ENCODE measurements around the gene COX10. TPM values are rescaled to one million over a fixed set of nuclear protein-coding genes. Genes with fewer than 3 reads are reported as not detected.

Gene COX10
- polyA plus RNA-seq, 1 donor (not counting 4 experiments of a cell fraction or from before 2014, with no cell fraction given) = 14.3 TPM

GRCh38 chr17:14068542-14069250 lies 608 bp upstream of the COX10 start:
- H3K4me2 ChIP-seq (ENCODE audit: control insufficient read depth, extremely low read depth, insufficient read depth, low read depth, low read length) = peak overlapping the region; percentile 72
- H3K27me3 ChIP-seq (ENCODE audit: control insufficient read depth, extremely low read depth, insufficient read depth, low read length) = no peaks in the 10 kb centered on the region
- H3K9ac ChIP-seq (ENCODE audit: control insufficient read depth, extremely low read depth, insufficient read depth, low read length) = peak overlapping the region; percentile 95
- FAIRE-seq (no peak), DNase-seq (ENCODE audit: low read depth, low spot score) (no peak)
- no peaks in the 10 kb centered on the region for H3K9me3 ChIP-seq (ENCODE audit: control insufficient read depth, low read depth, low read length)
- peaks cover 62% of the 10 kb centered on the region for H3K79me2 ChIP-seq (ENCODE audit: control insufficient read depth, insufficient read depth, low read length)
- H3K36me3 ChIP-seq (ENCODE audit: control insufficient read depth in 2 of 2, extremely low read depth in 1 of 2, insufficient read depth in 2 of 2, low read length in 2 of 2) = no peaks in the 10 kb centered on the region
- no peaks in the 10 kb centered on the region for H4K20me1 ChIP-seq (ENCODE audit: control insufficient read depth, extremely low read depth, insufficient read depth, low read length)
- peak overlapping the region; percentile 89 to 99 (median 92) for H3K4me3 ChIP-seq (ENCODE audit: control insufficient read depth in 2 of 3, extremely low read depth in 1 of 3, insufficient read depth in 2 of 3, low read depth in 1 of 3, low read length in 3 of 3)
- TF ChIP-seq EZH2 (IDR thresholded peaks at IDR 0.05; ENCODE audit: low read length) = no peak
- no peak for TF ChIP-seq CTCF (optimal IDR thresholded peaks at IDR 0.05 in 1 of 3, IDR thresholded peaks at IDR 0.05 in 1 of 3, conservative IDR thresholded peaks at IDR 0.05 in 1 of 3; ENCODE audit: extremely low read depth in 1 of 3, insufficient read depth in 2 of 3, low read length in 3 of 3)
- peaks cover 23% of the 10 kb centered on the region for H3K4me1 ChIP-seq (ENCODE audit: control insufficient read depth, extremely low read depth, insufficient read depth, low read length)
- H2AFZ ChIP-seq (ENCODE audit: control insufficient read depth, low read length) = peak overlapping the region; percentile 100
- dilution Hi-C loops (cut with MboI; ENCODE audit: extremely low pct_ligation_motif_present, low sequenced_read_pairs) = no loop called here
- peak overlapping the region; percentile 91 for H3K27ac ChIP-seq (ENCODE audit: control insufficient read depth, insufficient read depth, low read length)
- H3K9me1 ChIP-seq (ENCODE audit: control insufficient read depth, extremely low read depth, insufficient read depth, low read length) = no peaks in the 10 kb centered on the region

- dilution Hi-C loops (cut with MboI; ENCODE audit: extremely low pct_ligation_motif_present, low sequenced_read_pairs) = no loop called here
- Histone ChIP-seq H4K20me1 (ENCODE audit: control insufficient read depth, extremely low read depth, insufficient read depth, low read length) (no peaks in the 10 kb centered on the region), H3K4me1 (ENCODE audit: control insufficient read depth, extremely low read depth, insufficient read depth, low read length) (peaks cover 23% of the 10 kb centered on the region), H3K9me1 (ENCODE audit: control insufficient read depth, extremely low read depth, insufficient read depth, low read length) (no peaks in the 10 kb centered on the region), H3K9ac (ENCODE audit: control insufficient read depth, extremely low read depth, insufficient read depth, low read length) (peak overlapping the region; percentile 95), H2AFZ (ENCODE audit: control insufficient read depth, low read length) (no peak overlapping the region), H3K79me2 (ENCODE audit: control insufficient read depth, insufficient read depth, low read length) (peaks cover 64% of the 10 kb centered on the region), H3K9me3 (ENCODE audit: control insufficient read depth, low read depth, low read length) (no peaks in the 10 kb centered on the region), H3K27me3 (ENCODE audit: control insufficient read depth, extremely low read depth, insufficient read depth, low read length) (no peaks in the 10 kb centered on the region), H3K27ac (ENCODE audit: control insufficient read depth, insufficient read depth, low read length) (peak overlapping the region; percentile 91), H3K4me2 (ENCODE audit: control insufficient read depth, extremely low read depth, insufficient read depth, low read depth, low read length) (peak overlapping the region; percentile 86), H3K4me3 (ENCODE audit: control insufficient read depth in 2 of 3, extremely low read depth in 1 of 3, insufficient read depth in 2 of 3, low read depth in 1 of 3, low read length in 3 of 3) (peak overlapping the region; percentile 89 to 99 (median 92)), H3K36me3 (ENCODE audit: control insufficient read depth in 2 of 2, extremely low read depth in 1 of 2, insufficient read depth in 2 of 2, low read length in 2 of 2) (peaks cover 0 to 2% of the 10 kb centered on the region in 2 experiments)
- TF ChIP-seq EZH2 (IDR thresholded peaks at IDR 0.05; ENCODE audit: low read length) (no peak), CTCF (optimal IDR thresholded peaks at IDR 0.05 in 1 of 3, IDR thresholded peaks at IDR 0.05 in 1 of 3, conservative IDR thresholded peaks at IDR 0.05 in 1 of 3; ENCODE audit: extremely low read depth in 1 of 3, insufficient read depth in 2 of 3, low read length in 3 of 3) (no peak)
- no peak for DNase-seq (ENCODE audit: low read depth, low spot score)
- no peak for FAIRE-seq
Observed at GRCh38 chr17:14070344-14070984, 1.2 kb downstream of the COX10 start.

Measured in keratinocyte (primary cell).